ENCODE data around the gene SYNDIG1L. TPM values are rescaled to one million over a fixed set of nuclear protein-coding genes. Genes with fewer than 3 reads are reported as not detected.

Gene SYNDIG1L
- total and polyA plus RNA-seq, 12 donors: 0.05 to 0.51 (median 0.23) TPM; not detected in 5

GRCh38 chr14:74408870-74409269, 17.1 kb downstream of the SYNDIG1L start:
- no peak overlapping the region for H3K27ac ChIP-seq
- TF ChIP-seq CTCF (IDR thresholded peaks at IDR 0.05): no peak
- TF ChIP-seq POLR2A (IDR thresholded peaks at IDR 0.05): no peak
- DNase-seq: no peak
- no peaks in the 10 kb centered on the region for H3K4me1 ChIP-seq (replicated peaks in 1 of 2)
- WGBS, 4 donors: 87 to 97% (median 92%) methylated on average over 3 of the region's 3 CpGs
- no peaks in the 10 kb centered on the region for H3K9me3 ChIP-seq (replicated peaks in 1 of 3)
- no peaks in the 10 kb centered on the region for H3K36me3 ChIP-seq (replicated peaks in 1 of 2)
- no peak overlapping the region for H3K4me3 ChIP-seq
- intact Hi-C loops (cut with DNase I): no loop called here
- no peaks in the 10 kb centered on the region for H3K27me3 ChIP-seq

- no peak overlapping the region for H3K4me3 ChIP-seq
- H3K27me3 ChIP-seq: no peaks in the 10 kb centered on the region
- WGBS, 4 donors: 91 to 98% (median 97%) methylated on average over 5 of the region's 5 CpGs
- TF ChIP-seq POLR2A (IDR thresholded peaks at IDR 0.05) (no peak), CTCF (IDR thresholded peaks at IDR 0.05) (no peak)
- H3K9me3 ChIP-seq (replicated peaks in 1 of 3): no peaks in the 10 kb centered on the region
- no peak for DNase-seq
- intact Hi-C loops (cut with DNase I): no loop called here
- H3K27ac ChIP-seq: no peak overlapping the region
- H3K4me1 ChIP-seq (replicated peaks in 1 of 2): no peaks in the 10 kb centered on the region
- H3K36me3 ChIP-seq (replicated peaks in 1 of 2): no peaks in the 10 kb centered on the region
These were observed 18.2 kb downstream of the SYNDIG1L start for GRCh38 chr14:74407801-74408154.

DNA sequence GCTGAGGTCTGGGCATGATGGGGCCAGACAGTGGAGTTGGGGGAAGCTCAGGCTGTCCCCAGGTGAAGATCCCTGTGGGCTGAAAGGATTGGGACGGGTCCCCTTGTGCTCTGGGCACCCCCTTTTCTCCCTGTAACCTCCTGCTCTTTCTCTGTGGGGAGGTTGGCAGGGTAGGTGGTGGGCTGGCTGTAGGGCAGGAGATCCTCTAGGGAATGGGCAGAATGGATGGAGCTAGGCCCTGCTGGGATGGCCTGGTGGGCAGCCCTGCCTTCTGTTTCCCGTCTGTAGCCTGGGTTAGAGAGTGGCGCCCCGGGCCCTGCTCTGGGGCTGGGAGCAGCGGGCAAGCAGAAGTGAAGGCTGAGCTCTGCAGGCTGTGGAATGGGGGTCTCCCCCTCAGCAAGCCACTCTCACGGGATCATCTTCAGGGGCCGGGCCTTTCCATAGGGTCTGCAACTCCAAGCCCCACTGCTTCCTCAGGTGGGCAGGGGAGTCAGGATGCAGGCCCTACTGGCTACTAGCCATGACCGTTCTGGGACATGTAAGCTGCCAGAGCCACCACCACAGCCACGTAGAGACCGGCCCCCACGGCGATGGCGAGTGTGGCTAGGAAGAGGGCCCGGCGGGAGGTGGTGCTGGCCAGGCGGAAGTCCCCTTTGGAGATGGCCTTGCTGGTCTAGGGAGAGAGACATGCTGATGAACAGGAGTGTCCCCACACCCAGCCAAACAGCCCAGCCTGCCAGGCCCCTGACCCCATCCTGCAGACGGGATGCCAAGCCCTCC, 18.8 kb downstream of the SYNDIG1L start:
- no peaks in the 10 kb centered on the region for H3K4me1 ChIP-seq (replicated peaks in 1 of 2)
- no peak for DNase-seq
- H3K27ac ChIP-seq: no peak overlapping the region
- H3K27me3 ChIP-seq: no peaks in the 10 kb centered on the region
- WGBS, 4 donors: 84 to 93% (median 92%) methylated on average over 5 to 17 of the region's 17 CpGs
- no peak overlapping the region for H3K4me3 ChIP-seq
- no peaks in the 10 kb centered on the region for H3K9me3 ChIP-seq (replicated peaks in 1 of 3)
- no peaks in the 10 kb centered on the region for H3K36me3 ChIP-seq (replicated peaks in 1 of 2)
- intact Hi-C loops (cut with DNase I): no loop called here
- TF ChIP-seq CTCF (IDR thresholded peaks at IDR 0.05) (no peak), POLR2A (IDR thresholded peaks at IDR 0.05) (no peak)

DNA sequence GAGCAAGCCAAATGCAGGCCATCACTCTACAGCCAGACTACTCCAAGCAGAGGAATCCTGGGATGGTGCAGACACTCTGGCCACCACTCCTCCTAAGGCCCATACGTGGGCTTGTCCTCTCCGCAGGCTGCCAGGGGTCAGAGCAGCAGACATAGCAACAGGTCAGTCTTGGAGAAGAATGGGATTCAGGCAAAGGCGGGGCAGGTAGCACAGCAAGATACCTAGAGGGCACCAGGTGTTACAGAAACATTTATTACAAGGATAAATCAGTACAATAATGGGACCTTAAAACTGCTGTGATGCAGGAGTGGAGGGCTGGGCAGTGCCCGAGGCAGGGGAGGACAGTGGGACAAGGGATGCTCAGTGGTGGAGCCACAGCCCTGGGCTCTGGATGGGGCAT, 20.3 kb downstream of the SYNDIG1L start:
- Histone ChIP-seq H3K27me3 (no peaks in the 10 kb centered on the region), H3K4me1 (replicated peaks in 1 of 2) (peaks cover 0 to 10% of the 10 kb centered on the region in 2 donors), H3K9me3 (replicated peaks in 1 of 3) (no peaks in the 10 kb centered on the region), H3K36me3 (replicated peaks in 1 of 2) (no peaks in the 10 kb centered on the region), H3K27ac (no peak overlapping the region), H3K4me3 (no peak overlapping the region)
- TF ChIP-seq CTCF (IDR thresholded peaks at IDR 0.05): no peak
- no peak for DNase-seq
- 73 to 83% (median 80%) methylated on average over 4 of the region's 4 CpGs for WGBS, 4 donors
- intact Hi-C loops (cut with DNase I): no loop called here
